ENCODE results near the gene CSF3. TPM values are rescaled to one million over a fixed set of nuclear protein-coding genes. Genes with fewer than 3 reads are reported as not detected.

Gene CSF3
- total and polyA plus RNA-seq, 2 of the 13 experiments (the other 11 are each of a cell fraction or from before 2014, with no cell fraction given) = 0.09 TPM; not detected in 1

GRCh38 chr17:40035162-40035559 lies 19.9 kb downstream of the CSF3 start (continued):
- no peak for TF ChIP-seq RBAK (CRISPR knock-in tag; IDR thresholded peaks at IDR 0.05)
- 0 out of 2 replicates have a peak, but pooled peaks have one; percentile 24 for TF ChIP-seq MEIS1 (CRISPR knock-in tag; IDR thresholded peaks at IDR 0.05; ENCODE audit: borderline replicate concordance)
- TF ChIP-seq ZNF256 (CRISPR knock-in tag; conservative IDR thresholded peaks at IDR 0.05) = no peak
- no peak for TF ChIP-seq ZHX1 (CRISPR knock-in tag; IDR thresholded peaks at IDR 0.05; ENCODE audit: low read depth)
- no peak for TF ChIP-seq PLSCR1 (CRISPR knock-in tag; IDR thresholded peaks at IDR 0.05; ENCODE audit: borderline replicate concordance)
- TF ChIP-seq TFE3 (CRISPR knock-in tag; IDR thresholded peaks at IDR 0.05) = no peak
- no peak for TF ChIP-seq ZNF740 (CRISPR knock-in tag; IDR thresholded peaks at IDR 0.05)
- TF ChIP-seq NFE2L1 (CRISPR knock-in tag; IDR thresholded peaks at IDR 0.05; ENCODE audit: borderline replicate concordance) = no peak
- 0 out of 2 replicates have a peak, but pooled peaks have one; percentile 32 for TF ChIP-seq SAP130 (CRISPR knock-in tag; IDR thresholded peaks at IDR 0.05; ENCODE audit: low read depth)
- peak; percentile 21 for TF ChIP-seq HNRNPLL (IDR thresholded peaks at IDR 0.05; ENCODE audit: low read depth, low read length, poor library complexity, severe bottlenecking)
- no peak for TF ChIP-seq RBFOX2 (IDR thresholded peaks at IDR 0.05; ENCODE audit: low read depth, low read length)
- TF ChIP-seq PBX3 (CRISPR knock-in tag; IDR thresholded peaks at IDR 0.05; ENCODE audit: borderline replicate concordance) = no peak
- peak; percentile 67; the same call in 1 of the 2 replicates for TF ChIP-seq ZBTB4 (CRISPR knock-in tag; IDR thresholded peaks at IDR 0.05; ENCODE audit: borderline replicate concordance)
- TF ChIP-seq ZNF276 (CRISPR knock-in tag; IDR thresholded peaks at IDR 0.05; ENCODE audit: low read depth) = 0 out of 2 replicates have a peak, but pooled peaks have one; percentile 65
- TF ChIP-seq ZIK1 (CRISPR knock-in tag; IDR thresholded peaks at IDR 0.05; ENCODE audit: borderline replicate concordance, low read depth) = no peak
- no peak for TF ChIP-seq KDM5A (IDR thresholded peaks at IDR 0.05; ENCODE audit: borderline replicate concordance, low read length)
- TF ChIP-seq TOPORS (CRISPR knock-in tag; IDR thresholded peaks at IDR 0.05) = no peak

Data from HepG2 (cell line).